Panc1 (cell line): ENCODE results near the gene SUFU.

Source experiments
- POLR2AphosphoS5 ChIP-seq: IDR thresholded peaks from 2 replicates; pipeline ENCODE4 v1.6.1; 2012; ENCODE audit warnings: mild to moderate bottlenecking, low read depth, low read length, moderate library complexity
- SIN3A ChIP-seq: IDR thresholded peaks from 2 replicates; pipeline ENCODE4 v1.6.1; 2012; ENCODE audit warnings: low read depth, mild to moderate bottlenecking, low read length, moderate library complexity, borderline replicate concordance; ENCODE audit not compliant: insufficient read depth
- TF ChIP-seq, protein P1 (sequence below): fragments of 450-650 bp; IDR thresholded peaks from 2 replicates; pipeline ENCODE4 v1.5.1; 2017; ENCODE audit warnings: mild to moderate bottlenecking
- TF ChIP-seq, protein P2 (sequence below), 2 experiments: IDR thresholded peaks; 2 replicates each; pipeline ENCODE4 v1.6.1; 2011 to 2012; ENCODE audit warnings: low read depth in 2 of 2, control low read depth in 1 of 2, low read length in 1 of 2, mild to moderate bottlenecking in 1 of 2, moderate library complexity in 1 of 2; ENCODE audit not compliant: insufficient read depth in 1 of 2

DNA sequence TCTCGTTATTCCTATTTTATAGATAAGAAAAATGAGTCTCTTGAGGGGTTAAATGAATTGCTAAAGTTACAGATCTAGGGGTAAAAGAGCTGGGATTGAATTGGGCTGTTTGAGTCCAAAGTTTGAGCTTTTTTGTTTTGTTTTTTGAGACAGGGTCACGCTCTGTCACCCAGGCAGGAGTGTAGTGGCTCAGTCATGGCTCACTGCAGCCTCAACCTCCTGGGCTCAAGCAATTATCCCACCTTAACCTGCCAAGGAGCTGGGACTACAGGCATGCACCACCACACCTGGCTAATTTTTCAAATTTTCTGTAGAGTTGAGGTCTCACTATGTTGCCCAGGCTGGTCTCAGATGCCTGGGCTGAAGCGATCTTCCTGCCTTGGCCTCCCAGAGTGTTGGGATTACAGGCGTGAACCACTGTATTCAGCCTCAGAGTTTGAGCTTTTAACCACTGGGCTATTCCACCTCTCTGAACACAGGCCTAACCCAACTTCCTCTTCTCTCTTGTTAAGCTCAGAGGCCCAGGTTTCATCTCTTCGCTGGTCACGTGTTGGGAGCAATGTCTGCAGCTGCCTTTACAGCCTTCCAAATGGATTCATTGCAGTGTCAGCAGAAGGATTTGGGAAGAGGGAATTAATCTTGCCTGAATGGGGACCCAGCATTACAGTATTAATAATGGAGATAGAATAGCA, 8.0 kb downstream of the SUFU start:
- TF ChIP-seq, protein P1, sequence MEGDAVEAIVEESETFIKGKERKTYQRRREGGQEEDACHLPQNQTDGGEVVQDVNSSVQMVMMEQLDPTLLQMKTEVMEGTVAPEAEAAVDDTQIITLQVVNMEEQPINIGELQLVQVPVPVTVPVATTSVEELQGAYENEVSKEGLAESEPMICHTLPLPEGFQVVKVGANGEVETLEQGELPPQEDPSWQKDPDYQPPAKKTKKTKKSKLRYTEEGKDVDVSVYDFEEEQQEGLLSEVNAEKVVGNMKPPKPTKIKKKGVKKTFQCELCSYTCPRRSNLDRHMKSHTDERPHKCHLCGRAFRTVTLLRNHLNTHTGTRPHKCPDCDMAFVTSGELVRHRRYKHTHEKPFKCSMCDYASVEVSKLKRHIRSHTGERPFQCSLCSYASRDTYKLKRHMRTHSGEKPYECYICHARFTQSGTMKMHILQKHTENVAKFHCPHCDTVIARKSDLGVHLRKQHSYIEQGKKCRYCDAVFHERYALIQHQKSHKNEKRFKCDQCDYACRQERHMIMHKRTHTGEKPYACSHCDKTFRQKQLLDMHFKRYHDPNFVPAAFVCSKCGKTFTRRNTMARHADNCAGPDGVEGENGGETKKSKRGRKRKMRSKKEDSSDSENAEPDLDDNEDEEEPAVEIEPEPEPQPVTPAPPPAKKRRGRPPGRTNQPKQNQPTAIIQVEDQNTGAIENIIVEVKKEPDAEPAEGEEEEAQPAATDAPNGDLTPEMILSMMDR: no peak
- TF ChIP-seq, protein P2, sequence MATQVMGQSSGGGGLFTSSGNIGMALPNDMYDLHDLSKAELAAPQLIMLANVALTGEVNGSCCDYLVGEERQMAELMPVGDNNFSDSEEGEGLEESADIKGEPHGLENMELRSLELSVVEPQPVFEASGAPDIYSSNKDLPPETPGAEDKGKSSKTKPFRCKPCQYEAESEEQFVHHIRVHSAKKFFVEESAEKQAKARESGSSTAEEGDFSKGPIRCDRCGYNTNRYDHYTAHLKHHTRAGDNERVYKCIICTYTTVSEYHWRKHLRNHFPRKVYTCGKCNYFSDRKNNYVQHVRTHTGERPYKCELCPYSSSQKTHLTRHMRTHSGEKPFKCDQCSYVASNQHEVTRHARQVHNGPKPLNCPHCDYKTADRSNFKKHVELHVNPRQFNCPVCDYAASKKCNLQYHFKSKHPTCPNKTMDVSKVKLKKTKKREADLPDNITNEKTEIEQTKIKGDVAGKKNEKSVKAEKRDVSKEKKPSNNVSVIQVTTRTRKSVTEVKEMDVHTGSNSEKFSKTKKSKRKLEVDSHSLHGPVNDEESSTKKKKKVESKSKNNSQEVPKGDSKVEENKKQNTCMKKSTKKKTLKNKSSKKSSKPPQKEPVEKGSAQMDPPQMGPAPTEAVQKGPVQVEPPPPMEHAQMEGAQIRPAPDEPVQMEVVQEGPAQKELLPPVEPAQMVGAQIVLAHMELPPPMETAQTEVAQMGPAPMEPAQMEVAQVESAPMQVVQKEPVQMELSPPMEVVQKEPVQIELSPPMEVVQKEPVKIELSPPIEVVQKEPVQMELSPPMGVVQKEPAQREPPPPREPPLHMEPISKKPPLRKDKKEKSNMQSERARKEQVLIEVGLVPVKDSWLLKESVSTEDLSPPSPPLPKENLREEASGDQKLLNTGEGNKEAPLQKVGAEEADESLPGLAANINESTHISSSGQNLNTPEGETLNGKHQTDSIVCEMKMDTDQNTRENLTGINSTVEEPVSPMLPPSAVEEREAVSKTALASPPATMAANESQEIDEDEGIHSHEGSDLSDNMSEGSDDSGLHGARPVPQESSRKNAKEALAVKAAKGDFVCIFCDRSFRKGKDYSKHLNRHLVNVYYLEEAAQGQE (IDR thresholded peaks at IDR 0.05; ENCODE audit: insufficient read depth in 1 of 2, low read depth in 2 of 2, low read length in 1 of 2): no peak
- TF ChIP-seq SIN3A (no peak), POLR2AphosphoS5 (no peak)
